ENCODE measurements around the gene SPNS2.

SPNS2 gene

DNA sequence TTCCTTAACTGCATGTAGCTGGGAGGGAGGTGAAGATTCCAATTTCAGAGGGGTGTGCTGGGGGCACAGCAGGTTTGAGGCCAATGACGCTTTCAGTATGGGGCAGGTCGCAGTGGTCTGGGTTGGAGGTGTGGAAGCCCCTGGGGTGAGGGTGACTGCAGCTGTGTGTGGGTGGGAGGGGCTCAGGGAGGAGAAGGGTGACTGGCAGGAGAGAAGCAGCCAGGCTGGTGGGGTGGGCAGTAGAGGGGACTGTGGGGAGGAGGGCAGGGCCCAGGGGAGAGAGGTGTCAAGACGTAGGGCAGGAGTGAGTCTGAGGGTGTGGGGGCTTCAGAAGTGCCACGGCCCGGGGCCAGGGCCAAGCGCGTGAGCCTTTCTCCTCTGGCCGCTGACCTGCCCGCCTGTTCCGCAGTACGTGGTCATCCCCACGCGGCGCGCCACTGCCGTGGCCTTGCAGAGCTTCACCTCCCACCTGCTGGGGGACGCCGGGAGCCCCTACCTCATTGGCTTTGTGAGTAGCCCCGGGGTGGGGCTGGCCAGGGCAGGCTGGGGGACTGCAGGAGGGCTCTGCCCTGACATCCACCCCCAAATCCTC, 37.1 kb downstream of the SPNS2 start:
- peak in 1 of 56 donors; percentile 19 for DNase-seq

DNA sequence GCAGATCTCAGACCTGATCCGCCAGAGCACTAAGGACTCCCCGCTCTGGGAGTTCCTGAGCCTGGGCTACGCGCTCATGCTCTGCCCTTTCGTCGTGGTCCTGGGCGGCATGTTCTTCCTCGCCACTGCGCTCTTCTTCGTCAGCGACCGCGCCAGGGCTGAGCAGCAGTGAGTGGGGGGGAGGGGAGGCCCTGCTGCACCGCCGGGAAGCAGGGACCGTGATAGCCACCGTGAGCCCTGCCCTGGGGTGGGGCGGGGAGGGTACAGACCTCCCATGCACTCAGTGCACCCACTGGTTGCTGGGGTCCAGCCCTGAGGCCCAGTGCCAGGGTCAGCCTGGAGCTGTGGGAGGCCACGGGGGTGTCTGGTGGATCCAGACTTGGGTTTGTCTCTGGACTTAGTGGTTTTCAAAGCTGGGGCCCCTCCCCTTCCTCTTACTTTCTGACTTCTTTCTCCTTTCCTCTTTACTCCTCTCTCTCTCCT, 37.6 kb downstream of the SPNS2 start:
- peak in 12 of 56 donors; percentile 27 to 67 (median 52) for DNase-seq

GRCh38 chr17:4536742-4537411, 38.2 kb downstream of the SPNS2 start:
- peak in 14 of 56 donors; percentile 23 to 67 (median 50) for DNase-seq

DNA sequence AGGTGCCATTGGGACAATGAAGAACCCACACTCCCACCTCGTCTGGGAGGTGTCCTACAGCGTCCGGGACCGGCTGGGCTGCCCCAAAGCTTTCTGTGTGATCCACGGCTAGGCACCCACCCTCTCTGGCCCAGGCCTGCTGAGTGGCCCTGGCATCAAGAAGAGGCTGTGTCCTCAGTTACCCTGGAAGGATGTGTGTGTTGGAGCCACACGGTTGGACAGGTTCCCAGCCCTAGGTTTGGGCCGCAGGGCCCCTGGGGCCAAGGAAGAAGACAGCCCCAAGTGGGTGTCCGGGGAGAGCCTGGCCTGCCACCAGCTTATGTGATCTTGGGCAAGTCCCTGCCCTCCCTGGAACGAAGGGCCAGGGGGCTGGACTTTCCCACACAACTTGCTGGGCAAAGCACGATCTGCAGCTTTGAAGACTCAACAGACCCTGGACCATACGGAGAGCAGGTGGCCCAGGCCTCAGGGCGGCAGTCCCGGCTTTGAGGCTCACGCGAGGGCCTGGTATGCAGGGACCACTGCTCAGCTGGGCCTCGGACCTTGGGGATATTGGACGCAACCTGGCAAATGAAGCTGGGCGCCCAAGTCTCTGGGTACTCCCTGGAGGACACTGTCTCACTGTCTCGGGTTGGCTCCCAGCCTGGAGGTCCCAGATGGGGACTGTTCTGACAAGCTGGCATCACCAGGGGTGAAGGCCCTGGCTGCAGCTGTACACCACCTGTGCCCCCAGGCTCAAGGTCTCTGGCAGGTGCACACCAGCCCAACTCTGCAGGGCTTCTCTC, 39.0 kb downstream of the SPNS2 start:
- peak in 48 of 56 donors; percentile 25 to 88 (median 65) for DNase-seq

DNA sequence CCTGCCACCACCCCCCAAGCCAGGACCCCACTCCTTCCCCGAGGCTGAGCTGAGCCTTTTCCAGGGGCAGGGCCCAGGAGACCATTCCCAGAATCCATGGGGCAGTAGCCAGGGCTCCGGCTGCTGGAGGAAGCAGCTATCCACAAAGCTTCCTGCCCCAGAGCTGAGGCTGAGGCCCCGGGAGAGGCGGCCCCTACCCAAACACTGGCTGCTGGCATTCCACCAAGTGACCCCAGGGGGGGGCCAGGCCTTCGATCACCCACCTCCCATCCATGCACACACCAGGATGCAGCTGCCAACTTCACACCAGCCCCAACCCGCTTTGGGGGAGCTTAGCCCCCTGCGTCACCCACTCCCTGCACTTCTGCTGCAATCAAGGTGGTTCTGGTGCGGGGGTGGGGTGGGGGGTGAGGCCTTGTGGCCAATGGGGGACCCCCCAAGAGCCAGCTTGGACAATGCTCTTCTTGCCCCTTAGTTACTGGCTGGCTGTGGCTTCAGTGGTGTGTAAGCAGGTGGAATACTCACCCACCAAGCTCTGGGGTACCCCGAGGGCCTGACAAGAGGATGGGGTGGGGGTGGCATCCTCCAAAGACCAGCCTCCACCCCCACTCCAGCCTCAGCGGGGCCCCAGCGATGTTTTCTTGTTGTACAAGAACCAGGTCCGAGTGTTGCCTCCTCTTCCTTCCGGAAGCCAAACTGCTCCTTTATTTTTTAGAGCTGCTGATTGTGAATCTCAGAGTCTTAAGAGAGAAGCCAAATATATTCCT, 39.7 kb downstream of the SPNS2 start:
- peak in 2 of 56 donors; percentile 23 to 28 for DNase-seq

DNA sequence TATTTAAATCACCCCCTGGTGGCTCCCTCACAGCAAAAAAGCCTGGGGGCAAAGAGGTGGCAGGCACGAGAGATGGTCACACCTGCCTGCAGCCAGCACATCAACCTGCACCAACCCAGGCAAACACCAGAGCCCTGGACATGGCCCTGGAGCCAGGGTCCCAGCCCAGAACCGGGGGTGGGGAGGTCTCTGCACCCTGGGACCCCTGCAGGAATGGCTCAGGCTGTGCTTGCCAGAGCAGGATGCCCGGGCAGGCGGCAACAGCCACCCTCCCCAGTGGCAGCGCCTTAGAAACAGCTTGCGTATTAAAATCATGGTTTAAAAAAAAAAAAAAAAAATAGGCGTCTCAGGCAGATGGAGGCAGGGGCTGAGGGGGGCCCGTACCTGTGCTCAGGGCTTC, 40.3 kb downstream of the SPNS2 start:
- DNase-seq: no peak

DNA sequence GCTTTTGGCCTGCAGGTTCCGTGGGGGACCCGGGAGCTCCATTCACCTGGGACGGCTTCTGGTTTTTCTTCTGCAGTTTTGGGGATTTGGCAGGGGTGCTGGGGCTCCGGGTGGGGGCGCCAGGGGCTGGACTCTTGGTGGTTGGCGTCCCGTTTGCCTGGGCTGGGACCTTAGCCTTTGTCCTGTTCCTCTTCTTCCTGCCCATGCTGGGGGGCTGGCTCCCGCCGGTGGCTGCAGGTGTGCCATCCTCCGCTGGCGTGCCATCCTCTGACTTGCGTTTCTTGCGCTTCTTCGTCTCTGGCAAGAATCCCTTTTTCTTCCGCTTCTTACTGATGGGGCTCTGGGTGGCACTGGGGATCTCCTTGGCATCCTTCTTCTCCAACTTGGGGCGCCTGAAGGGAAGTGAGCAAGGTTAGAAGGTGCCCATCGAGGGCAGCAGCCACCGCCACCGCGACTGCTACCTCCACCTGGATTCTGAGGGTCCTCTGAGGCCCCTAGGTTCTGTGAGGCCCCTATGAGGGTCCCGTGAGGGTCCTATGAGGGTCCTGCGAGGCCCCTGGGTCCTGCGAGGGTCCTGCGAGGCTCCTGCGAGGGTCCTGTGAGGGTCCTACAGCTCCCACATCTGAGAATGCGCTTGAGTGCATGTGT, 41.0 kb downstream of the SPNS2 start:
- no peak for DNase-seq

GRCh38 chr17:4540224-4540651, 41.6 kb downstream of the SPNS2 start:
- DNase-seq: peak in 2 of 56 donors; percentile 26 to 30

GRCh38 chr17:4540687-4541327, 42.1 kb downstream of the SPNS2 start:
- no peak for DNase-seq

- peak in 8 of 56 donors; percentile 8 to 55 (median 32) for DNase-seq
Measured at GRCh38 chr17:4541328-4542002, 42.8 kb downstream of the SPNS2 start.

GRCh38 chr17:4542003-4542725, 43.5 kb downstream of the SPNS2 start:
- DNase-seq: no peak

DNA sequence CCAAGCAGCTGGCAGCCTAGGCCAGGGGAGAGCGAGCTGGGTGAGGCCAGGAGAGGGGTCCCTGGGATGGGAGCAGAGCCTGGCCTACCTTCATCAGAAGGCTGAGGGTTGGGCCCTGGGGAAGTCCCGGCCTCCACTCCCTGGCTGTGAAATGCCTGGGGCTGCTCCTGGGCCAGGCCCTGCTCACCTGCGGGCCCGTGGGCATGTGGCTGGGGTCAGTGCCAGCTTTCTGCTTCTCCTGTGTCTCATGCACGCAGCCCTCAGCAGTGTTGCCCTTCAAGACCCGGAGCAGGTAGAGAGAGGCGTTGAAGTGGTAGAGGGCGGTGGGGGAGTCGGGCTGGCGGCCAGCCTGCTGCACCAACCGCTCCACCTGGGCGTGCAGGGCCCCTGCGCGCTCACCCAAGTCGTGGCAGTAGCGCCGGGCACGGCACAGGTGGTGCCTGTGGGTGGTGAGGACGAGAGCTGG, 44.1 kb downstream of the SPNS2 start:
- DNase-seq: no peak

DNA sequence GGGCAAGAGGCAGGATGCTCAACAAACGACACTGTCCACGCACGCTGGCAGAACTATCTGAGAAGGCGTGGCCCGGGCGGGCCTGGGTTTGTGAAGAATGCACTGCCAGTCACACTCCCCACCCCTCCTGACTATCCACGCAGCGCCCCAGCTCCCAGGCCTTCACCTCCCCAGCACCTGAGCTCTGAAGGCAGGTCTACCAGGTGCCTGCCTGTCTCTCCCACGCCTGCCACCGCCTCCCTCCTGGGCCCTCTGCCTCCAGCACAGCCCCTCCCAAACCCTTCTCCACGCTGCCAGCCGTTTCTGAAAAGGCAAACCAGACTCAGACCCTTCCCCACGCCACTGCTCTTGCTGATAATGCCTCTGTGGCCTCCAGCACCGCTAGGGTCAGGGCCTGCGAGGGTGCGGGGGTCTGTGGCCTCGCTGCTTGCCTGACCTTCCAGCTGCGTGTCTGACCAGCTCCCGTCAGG, 44.9 kb downstream of the SPNS2 start:
- no peak for DNase-seq

DNA sequence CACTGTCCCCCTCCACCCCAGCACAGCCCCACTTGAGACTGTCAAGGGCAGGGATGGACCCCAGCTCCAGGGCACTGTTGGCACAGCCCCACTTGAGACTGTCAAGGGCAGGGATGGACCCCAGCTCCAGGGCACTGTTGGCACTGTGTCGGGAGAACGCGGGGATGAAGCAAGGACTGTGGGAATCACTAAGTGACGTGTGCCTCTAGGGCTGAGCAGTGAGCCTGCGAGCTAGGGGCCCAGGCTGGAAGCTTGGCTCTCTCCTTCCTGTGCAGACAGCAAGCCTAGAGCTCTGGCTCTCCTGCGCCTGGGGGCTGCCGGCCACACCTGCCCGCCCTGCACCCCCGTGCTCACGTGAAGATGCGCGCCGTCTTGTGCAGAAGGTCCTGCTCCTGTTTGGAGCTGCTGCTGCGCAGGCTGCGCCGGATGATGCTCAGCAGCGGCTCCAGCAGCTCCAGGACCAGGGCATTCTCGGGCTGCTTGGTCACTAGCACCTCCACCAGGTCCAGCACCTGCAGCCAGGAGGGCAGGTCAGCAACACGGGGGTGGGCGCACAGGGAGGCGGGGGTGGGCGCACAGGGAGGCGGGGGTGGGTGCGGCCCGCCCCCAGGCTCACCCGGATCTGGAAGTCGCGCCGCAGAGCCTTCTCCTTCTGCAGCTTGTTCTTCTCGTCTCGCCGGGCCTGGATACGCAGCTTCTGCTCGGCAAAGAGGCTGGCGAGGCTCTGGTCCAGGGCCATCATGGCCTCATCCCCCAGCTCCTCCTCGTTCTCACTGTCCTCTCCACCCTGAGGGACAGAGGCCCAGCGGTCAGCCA, 45.7 kb downstream of the SPNS2 start:
- peak in 1 of 56 donors; percentile 56 for DNase-seq

- peak in 5 of 56 donors; percentile 26 to 56 (median 37) for DNase-seq
Measured at GRCh38 chr17:4544951-4545216, 46.2 kb downstream of the SPNS2 start.

- DNase-seq: no peak
Measured at GRCh38 chr17:4545217-4545951, 46.7 kb downstream of the SPNS2 start.
